Hepatocyte (in vitro differentiated cells): ENCODE data around the gene TMEM167A. TPM values are rescaled to one million over a fixed set of nuclear protein-coding genes. Genes with fewer than 3 reads are reported as not detected.
A peak's percentile ranks its signal among the peaks of the same experiment; 100 is the strongest.

Experiments
- DNase-seq: peaks from one replicate; pipeline ENCODE4 v3.0.0-alpha.2; 2016; ENCODE audit warnings: low spot score
- H2AFZ ChIP-seq: fragments of 200-600 bp; sonication (generic); 2 replicates; pipeline ENCODE4 v1.6.0; 2016; ENCODE audit warnings: antibody characterized with exemption, mild to moderate bottlenecking
- H3K27ac ChIP-seq: fragments of 200-600 bp; sonication (generic); 2 replicates; pipeline ENCODE4 v1.5.1; 2016; ENCODE audit warnings: mild to moderate bottlenecking
- H3K27me3 ChIP-seq: fragments of 200-600 bp; sonication (generic); 2 replicates; pipeline ENCODE4 v1.6.1; 2016
- H3K36me3 ChIP-seq: fragments of 200-600 bp; sonication (generic); replicated peaks from 2 replicates; pipeline ENCODE4 v1.5.1; 2016; ENCODE audit warnings: low read depth; ENCODE audit not compliant: insufficient read depth
- H3K4me1 ChIP-seq: fragments of 200-600 bp; sonication (generic); 2 replicates; pipeline ENCODE4 v1.5.1; 2016; ENCODE audit warnings: mild to moderate bottlenecking, moderate library complexity; ENCODE audit not compliant: insufficient read depth
- H3K4me2 ChIP-seq: fragments of 200-600 bp; sonication (generic); 2 replicates; pipeline ENCODE4 v1.6.0; 2016
- H3K4me3 ChIP-seq: fragments of 200-600 bp; sonication (generic); 2 replicates; pipeline ENCODE4 v1.5.1; 2016; ENCODE audit warnings: mild to moderate bottlenecking
- H3K79me2 ChIP-seq: fragments of 200-600 bp; sonication (generic); 2 replicates; pipeline ENCODE4 v1.6.0; 2017; ENCODE audit warnings: mild to moderate bottlenecking
- H3K9me2 ChIP-seq: fragments of 200-600 bp; sonication (generic); replicated peaks from 2 replicates; pipeline ENCODE4 v1.6.0; 2017; ENCODE audit warnings: mild to moderate bottlenecking; ENCODE audit not compliant: insufficient read depth
- H3K9me3 ChIP-seq: fragments of 200-600 bp; sonication (generic); 2 replicates; pipeline ENCODE4 v1.5.1; 2016; ENCODE audit warnings: low read depth, mild to moderate bottlenecking
- H4K20me1 ChIP-seq: fragments of 200-600 bp; sonication (generic); 2 replicates; pipeline ENCODE4 v1.6.0; 2016; ENCODE audit warnings: mild to moderate bottlenecking; ENCODE audit not compliant: insufficient read depth, poor library complexity, severe bottlenecking
- EZH2 ChIP-seq: fragments of 200-600 bp; sonication (generic); IDR thresholded peaks from 2 replicates; pipeline ENCODE4 v1.6.1; 2016; ENCODE audit warnings: antibody characterized with exemption, mild to moderate bottlenecking, borderline replicate concordance
- EZH2phosphoT487 ChIP-seq: fragments of 200-600 bp; sonication (generic); IDR thresholded peaks from one replicate; pipeline ENCODE4 v1.6.1; 2018; ENCODE audit warnings: antibody characterized with exemption, mild to moderate bottlenecking, low read depth, moderate library complexity; ENCODE audit not compliant: unreplicated experiment, severe bottlenecking
- WGBS: methylation state at CpG from one replicate; pipeline ENCODE4 v1.1.6; 2016; ENCODE audit warnings: low lambda C conversion rate; ENCODE audit errors: missing lambda C conversion rate; 5-methylcytosine and 5-hydroxymethylcytosine counted together
- polyA plus RNA-seq: library from polyadenylated mRNA; unstranded; fragments of >200 nt; fragmentation: Nextera tagmentation; extraction: Ambion mirVana; gene quantifications from 2 replicates; pipeline ENCODE4 v1.2.1, GENCODE V29; 2016
- total RNA-seq: library from RNA; depleted of rRNA; stranded (reverse); fragments of >200 nt; gene quantifications from 2 replicates; pipeline ENCODE4 v1.2.3, GENCODE V29; 2014
- TF ChIP-seq, protein P1 (sequence below): fragments of 200-600 bp; sonication (generic); IDR thresholded peaks from 2 replicates; pipeline ENCODE4 v1.5.1; 2016; ENCODE audit warnings: antibody characterized with exemption, mild to moderate bottlenecking; ENCODE audit not compliant: poor library complexity

Gene TMEM167A
- total and polyA plus RNA-seq, 2 experiments from 2014 or later = 140 to 174 TPM

DNA sequence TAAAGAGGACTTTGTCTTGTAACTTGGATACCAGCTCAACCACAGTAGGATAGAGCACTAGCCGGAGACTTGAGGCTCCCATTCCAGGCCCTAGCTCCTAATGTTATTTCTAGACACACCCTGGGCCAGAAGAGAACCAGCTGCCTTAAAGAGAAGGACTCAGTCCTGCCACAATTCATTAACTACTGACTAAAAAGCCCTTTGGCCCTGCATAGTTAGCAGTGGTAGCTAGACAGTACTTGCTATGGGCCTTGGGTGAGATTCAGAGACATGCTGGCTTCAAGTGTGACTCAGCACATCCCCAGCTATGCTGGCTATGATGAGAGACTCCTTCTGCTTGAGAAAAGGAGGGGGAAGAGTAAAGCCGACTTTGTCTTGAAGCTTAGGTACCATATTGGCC is 47.3 kb downstream of the TMEM167A start:
- Histone ChIP-seq H3K4me1 (peaks cover 9% of the 10 kb centered on the region), H3K4me2 (no peak overlapping the region), H3K27ac (no peak overlapping the region), H4K20me1 (no peaks in the 10 kb centered on the region), H3K36me3 (no peaks in the 10 kb centered on the region), H3K9me2 (no peaks in the 10 kb centered on the region), H3K27me3 (no peaks in the 10 kb centered on the region), H3K4me3 (no peak overlapping the region), H2AFZ (no peak overlapping the region), H3K79me2 (no peaks in the 10 kb centered on the region), H3K9me3 (no peaks in the 10 kb centered on the region)
- DNase-seq = no peak
- WGBS = 93% methylated on average over 2 of the region's 2 CpGs
- TF ChIP-seq EZH2 (no peak), EZH2phosphoT487 (no peak)

DNA sequence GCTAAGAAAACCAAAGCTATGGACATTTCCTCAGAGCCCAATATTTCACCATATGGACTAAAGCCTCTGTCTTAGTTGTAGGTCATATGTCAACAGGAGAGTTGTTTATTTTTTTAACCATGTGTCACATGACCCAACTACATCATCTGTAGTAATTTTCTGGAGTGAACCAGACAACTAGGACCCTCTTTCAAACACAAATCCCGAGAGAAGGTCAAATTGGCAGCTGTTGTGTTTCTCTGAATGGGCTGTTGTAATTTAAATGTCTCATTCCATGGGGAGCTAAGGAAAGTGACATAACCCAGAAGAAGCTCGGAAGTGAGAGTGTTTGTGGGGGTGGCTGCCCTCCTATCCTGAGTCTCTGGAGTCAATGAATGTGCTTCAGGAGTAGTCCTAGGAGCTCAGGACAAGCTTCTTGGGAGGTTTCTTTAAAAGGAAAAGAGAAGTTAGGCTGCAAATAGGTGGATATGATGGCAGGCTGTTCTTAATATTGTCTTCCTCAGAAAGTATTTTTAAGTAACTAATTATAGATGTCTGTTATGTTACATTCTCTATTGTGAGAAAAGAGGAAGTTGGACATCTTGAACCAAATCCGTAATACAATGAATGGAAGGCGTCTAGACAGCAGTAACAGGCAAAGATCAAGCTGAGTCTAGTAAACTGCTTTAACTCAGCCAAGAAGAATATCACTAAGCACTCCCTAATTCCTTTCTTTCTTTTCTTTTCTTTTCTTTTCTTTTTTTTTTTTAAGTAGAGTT is 50.1 kb downstream of the TMEM167A start:
- no peak for TF ChIP-seq EZH2
- TF ChIP-seq, protein P1, sequence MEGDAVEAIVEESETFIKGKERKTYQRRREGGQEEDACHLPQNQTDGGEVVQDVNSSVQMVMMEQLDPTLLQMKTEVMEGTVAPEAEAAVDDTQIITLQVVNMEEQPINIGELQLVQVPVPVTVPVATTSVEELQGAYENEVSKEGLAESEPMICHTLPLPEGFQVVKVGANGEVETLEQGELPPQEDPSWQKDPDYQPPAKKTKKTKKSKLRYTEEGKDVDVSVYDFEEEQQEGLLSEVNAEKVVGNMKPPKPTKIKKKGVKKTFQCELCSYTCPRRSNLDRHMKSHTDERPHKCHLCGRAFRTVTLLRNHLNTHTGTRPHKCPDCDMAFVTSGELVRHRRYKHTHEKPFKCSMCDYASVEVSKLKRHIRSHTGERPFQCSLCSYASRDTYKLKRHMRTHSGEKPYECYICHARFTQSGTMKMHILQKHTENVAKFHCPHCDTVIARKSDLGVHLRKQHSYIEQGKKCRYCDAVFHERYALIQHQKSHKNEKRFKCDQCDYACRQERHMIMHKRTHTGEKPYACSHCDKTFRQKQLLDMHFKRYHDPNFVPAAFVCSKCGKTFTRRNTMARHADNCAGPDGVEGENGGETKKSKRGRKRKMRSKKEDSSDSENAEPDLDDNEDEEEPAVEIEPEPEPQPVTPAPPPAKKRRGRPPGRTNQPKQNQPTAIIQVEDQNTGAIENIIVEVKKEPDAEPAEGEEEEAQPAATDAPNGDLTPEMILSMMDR = no peak
- TF ChIP-seq EZH2phosphoT487 = no peak
- Histone ChIP-seq H3K4me2 (no peak overlapping the region), H4K20me1 (no peaks in the 10 kb centered on the region), H3K9me2 (no peaks in the 10 kb centered on the region), H3K4me3 (no peak overlapping the region), H3K36me3 (no peaks in the 10 kb centered on the region), H3K79me2 (no peaks in the 10 kb centered on the region), H3K4me1 (peaks cover 5% of the 10 kb centered on the region), H3K27ac (peak overlapping the region; percentile 21), H2AFZ (no peak overlapping the region), H3K9me3 (no peaks in the 10 kb centered on the region), H3K27me3 (no peaks in the 10 kb centered on the region)
- DNase-seq = no peak
- 72% methylated on average over 4 of the region's 4 CpGs for WGBS

DNA sequence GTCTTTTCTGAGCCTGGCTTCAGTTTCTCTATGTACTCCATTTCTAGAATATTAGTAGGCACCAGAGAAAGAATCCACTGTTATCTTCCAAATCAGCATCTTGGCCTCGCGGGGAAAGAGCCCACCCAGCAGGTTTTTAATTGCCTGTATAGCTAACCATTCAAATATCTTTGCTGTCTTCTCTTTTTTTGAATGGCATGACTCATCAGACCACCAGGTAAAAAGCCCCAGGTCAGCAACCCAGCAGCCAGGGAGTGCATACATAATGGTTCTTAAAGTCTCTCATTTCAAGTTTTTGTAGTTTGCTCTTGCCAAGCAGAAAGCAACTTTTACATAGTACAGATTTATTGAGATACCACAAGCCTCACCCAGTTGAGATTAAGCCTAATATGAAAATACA is 50.7 kb downstream of the TMEM167A start:
- Histone ChIP-seq H3K79me2 (no peaks in the 10 kb centered on the region), H3K27me3 (no peaks in the 10 kb centered on the region), H3K4me1 (peaks cover 5% of the 10 kb centered on the region), H4K20me1 (no peaks in the 10 kb centered on the region), H3K9me3 (no peaks in the 10 kb centered on the region), H3K4me2 (no peak overlapping the region), H3K27ac (peak overlapping the region; percentile 21), H3K4me3 (no peak overlapping the region), H3K36me3 (no peaks in the 10 kb centered on the region), H3K9me2 (no peaks in the 10 kb centered on the region), H2AFZ (no peak overlapping the region)
- peak; percentile 18 for DNase-seq
- WGBS = 19% methylated on average over 2 of the region's 2 CpGs
- TF ChIP-seq, protein P1 = no peak
- TF ChIP-seq EZH2 (no peak), EZH2phosphoT487 (no peak)

DNA sequence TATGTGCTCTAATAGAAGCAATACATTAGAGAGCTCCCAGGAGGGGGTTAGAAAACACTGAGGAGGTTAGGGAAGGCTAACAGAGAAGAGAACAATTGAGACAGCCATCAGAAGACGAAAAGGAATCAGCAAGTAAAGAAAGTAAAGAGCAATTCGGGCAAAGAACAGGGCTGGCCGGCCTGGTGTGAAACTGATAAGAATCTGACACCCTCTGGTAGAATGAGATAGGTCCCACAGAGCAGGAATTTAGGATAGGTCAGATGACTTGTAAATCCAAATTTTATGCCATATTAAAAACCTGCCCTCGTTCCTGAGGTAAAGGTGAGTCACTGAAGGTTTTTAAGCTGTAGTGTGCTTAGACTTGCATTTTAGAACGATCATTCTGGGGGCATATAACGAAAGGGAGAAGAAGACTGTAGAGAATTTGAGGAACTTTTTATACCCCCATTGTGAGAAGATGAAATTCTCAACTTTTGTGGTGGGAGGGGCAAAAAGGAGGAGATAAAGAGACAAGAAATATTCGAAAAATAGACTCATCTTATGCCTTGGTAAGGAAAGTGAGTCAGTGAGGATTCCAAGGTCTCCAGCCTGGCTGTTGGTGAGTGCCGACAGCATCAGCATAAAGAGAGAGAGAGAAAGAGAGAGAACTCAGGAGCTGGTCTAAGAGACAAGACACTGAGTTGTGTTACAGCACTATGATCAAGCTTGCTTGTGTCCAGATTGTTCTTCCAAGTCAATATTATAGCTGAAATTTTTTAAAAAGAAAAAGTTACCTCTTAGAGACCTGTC is 51.3 kb downstream of the TMEM167A start:
- H3K4me3 ChIP-seq = no peak overlapping the region
- no peak for TF ChIP-seq EZH2
- TF ChIP-seq EZH2phosphoT487 = no peak
- TF ChIP-seq, protein P1 = no peak
- H3K4me1 ChIP-seq = peaks cover 5% of the 10 kb centered on the region
- H3K4me2 ChIP-seq = no peak overlapping the region
- no peaks in the 10 kb centered on the region for H3K9me3 ChIP-seq
- H4K20me1 ChIP-seq = no peaks in the 10 kb centered on the region
- H3K9me2 ChIP-seq = no peaks in the 10 kb centered on the region
- 58% methylated on average over 8 of the region's 8 CpGs for WGBS
- no peaks in the 10 kb centered on the region for H3K36me3 ChIP-seq
- H3K27ac ChIP-seq = peak overlapping the region; percentile 1
- no peaks in the 10 kb centered on the region for H3K27me3 ChIP-seq
- no peaks in the 10 kb centered on the region for H3K79me2 ChIP-seq
- no peak for DNase-seq
- no peak overlapping the region for H2AFZ ChIP-seq
